GM18858 (cell line): ENCODE results near the gene NXNL2.

Source experiments
- ATAC-seq: cut with Tn5 transposase; IDR thresholded peaks from one replicate; pipeline ENCODE4 v1.9.1; 2021; ENCODE audit not compliant: unreplicated experiment

Gene NXNL2

DNA sequence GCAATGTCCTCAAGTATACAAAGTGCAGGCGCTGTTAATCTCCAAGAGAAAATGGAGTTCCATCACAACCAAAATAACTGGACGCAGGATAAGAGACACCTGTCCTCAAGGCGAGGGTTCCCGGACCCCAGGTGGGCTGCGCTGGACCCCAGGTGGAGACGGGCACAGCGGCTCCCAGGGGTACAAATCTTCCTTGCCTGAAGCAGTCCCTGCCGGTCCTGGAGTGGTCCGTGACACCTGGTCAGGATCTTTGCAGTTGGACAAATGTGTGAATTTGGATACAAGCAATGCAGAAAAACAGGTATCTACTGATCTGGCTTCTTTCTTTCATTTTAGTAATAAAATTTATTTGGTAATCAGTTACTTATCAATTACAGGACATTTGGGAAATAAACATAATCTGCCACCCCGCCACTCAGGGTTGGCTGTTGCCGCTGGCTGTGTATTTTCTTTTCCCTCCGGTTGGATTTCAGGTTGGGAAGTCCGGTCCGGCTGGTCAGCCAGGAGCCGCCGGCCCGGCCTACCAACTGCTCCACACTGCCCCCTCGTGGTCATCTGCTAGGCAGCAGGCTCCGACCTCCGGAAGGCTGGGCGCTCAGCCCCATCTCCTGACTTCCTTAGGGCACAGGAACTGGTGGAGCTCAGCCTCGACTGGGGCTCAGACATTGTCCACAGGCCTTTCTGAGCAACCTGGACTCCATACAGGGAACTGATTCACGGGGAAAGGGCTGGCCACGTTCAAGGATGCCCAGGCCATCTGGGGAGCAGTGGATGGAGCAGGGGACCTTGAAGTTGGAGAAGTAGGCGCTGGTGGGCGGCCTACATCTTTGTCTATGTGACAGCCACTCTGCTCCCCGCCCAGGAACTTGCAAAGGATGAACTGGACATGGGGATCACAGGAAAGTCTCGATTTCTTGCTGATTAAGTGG lies 43.4 kb downstream of the NXNL2 start:
- peak; percentile 68 for ATAC-seq

DNA sequence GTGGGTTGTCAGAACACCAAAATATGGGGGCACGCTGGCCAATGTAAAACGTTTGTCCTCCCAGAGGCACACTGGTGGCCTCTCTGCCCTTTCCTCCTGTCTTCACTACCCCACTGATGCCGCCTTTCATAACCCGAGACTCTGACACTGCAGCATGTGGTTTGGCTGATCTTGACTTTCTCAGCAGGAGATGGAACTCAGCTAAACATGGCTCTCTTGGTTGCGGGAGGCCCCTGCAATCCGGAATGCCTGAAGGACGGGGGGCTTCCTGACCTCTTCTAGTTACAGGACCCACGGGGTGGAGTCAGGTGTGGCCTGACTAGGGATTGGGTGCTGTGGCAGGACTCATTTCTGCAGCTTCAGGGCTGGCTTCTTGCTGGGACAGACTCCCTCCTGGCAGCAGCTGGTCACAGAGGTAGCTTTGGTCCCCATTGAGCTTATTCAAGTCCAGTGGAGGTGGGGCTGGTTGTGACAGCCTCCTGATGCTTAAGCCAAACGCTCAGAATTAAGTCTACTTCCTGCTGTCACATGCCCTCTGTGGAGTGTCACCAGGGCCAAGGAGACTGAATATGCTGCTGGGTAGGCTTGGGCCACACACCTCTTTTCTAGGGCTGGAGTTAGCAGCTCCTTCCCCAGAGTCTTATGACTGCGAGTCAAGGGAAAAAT lies 44.2 kb downstream of the NXNL2 start:
- ATAC-seq = no peak

DNA sequence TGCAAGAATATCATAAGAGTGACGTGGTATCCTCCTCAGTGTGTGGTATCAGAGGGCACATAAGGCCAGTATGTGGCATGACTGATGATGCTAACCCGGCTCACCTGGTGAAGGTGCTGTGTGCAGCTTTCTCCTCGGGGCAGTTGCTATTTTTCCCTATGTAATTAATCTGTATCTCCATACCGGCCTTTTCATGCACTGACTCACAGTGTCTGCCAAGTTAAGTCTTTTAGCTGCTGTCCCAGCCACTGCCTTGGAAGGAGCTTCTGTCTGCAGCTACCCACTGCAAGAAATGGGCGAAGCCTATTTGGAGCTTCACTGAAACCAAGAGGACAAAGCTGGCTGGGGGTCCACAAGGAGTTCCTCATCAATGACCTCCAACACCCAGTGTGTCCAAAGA lies 46.0 kb downstream of the NXNL2 start:
- no peak for ATAC-seq

DNA sequence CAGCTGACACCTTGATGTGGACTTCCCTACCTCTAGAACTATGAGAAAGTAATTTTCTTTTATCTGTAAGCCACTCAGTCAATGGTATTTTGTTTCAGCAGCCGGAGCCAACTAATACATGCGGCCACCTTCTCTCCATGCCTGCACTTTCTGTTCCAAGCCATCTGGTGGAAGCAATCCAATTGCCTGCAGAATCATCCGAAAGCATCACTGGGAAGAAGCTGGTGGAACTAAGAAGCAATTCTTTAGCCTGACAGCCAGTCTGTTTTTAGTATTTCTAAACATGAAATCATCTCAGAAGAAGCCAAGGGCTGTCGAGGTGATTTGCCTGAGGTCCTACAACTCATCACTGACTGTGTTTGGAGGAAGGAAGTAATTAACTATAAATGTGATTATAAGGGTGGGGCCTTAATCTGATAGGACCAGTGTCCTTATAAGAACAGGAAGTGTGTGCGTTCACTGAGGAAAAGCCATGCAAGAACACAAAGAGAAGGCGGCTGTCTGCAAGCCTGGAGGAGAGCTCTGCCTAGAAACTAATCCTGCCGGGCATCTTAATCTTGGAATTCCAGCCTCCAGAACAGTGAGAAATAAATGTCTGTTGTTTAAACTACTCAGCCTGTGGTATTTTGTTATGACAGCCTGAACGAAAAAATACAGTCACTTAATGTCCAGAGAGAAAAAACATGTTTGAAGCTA lies 49.1 kb downstream of the NXNL2 start:
- no peak for ATAC-seq

DNA sequence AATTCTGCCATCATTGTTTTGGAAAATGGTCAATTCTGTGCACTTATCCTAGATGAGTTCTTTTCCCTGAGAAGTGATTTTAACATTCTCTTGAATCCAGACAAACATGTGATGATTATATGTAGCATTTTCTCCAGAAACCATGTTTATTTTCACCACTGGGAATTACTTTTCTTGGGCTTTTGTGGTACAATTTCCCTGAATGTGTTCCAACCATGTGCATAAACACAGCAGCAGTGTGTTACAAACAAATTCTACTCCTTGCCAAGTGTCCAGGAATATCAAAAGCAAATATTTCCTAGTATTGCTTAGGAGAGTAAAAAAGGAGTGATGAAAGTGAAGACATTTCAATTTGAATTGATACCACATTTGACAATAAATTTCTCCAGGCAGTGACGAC lies 50.4 kb downstream of the NXNL2 start:
- no peak for ATAC-seq

DNA sequence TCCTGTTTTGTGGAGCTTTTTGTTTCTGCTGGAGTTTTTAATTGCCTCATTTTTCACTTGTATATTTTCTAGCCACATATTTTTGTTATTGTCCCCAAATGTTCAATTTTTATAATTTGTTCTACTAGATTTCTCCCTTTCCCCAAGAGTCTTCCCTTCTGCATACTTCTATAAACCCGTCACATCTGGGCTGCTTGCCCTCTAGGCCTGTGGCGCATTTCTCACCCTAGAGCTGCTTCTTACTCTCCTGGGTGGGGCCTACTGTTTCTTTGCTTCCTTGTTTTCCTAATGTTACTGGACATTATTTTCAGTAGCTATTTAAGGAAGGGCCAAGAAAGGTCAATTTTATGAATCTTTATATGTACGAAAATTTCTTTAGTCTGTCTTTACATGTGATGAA lies 51.5 kb downstream of the NXNL2 start:
- ATAC-seq = no peak

DNA sequence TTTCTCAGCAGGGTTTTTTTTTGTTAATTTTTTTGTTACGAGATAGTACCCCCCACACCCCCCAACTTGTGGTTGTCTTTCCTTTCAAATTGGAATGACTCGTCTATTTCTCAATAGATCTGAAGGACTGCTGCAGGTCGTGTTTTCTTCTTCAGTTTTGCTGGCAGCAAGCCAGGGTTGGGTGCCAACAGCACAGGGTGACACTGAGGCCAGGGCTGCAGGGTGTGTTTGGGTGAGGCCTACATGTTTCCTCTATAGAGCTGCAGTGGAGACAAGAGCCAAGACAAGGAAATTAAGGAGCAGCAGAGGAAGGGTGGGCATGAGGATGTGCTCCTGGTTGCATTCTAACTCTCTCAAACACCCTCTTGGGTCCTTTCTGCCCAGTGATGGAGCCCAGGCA lies 52.2 kb downstream of the NXNL2 start:
- no peak for ATAC-seq

DNA sequence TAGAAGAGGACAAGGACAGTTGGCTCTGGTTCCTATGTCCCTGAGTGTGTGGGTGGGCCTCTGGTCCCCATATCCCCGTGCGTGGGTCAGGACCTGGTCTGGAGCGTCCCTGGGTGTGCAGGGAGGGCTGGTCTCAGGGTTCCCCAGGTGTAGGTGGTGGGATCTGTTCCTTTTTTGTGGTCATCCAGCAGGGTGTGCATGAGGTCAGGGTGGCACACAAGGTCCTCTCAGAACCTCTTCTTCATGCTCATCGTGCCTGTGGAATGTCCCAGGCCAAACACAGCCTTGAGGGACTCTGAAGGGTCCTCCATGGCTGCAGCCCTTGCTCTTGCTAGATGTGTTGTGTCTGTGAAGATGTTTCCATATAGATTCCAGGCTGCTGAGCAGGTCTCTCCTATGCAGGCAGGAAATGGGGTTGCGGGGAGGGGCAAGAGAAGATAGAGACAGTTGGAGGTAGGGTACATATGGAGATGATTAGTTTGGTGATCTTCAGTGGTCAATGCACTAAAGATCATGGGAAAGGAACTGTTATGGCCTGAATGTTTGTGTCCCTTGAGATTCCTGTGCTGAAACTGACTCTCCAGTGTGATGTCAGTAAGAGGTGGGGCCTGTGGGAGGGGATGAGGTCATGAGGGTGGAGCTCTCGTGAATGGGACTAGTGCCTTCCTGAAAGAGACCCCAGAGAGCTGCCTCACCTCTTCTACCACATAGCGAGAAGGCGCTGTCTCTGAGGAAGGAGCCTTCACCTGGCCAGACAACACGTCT lies 53.1 kb downstream of the NXNL2 start:
- no peak for ATAC-seq

DNA sequence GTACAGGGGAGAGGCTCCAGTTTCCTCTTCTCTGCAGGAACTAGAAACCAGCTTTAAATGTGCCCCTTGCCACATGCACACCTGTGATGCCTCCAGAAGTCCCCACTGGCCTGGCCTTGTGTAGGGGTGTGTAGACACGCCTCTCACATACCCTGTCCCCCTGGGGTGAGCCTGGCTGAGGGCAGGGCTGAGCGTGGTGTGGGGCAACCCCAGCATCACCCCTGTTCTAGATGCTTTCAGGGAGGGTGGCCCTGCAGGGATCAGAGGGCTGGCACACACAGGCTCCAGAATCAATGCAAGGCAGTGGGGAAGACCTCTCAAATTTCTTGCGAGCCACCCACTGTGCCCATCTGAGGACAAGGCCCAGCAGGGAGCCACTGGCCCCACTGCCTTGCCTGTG lies 54.7 kb downstream of the NXNL2 start:
- ATAC-seq = no peak

DNA sequence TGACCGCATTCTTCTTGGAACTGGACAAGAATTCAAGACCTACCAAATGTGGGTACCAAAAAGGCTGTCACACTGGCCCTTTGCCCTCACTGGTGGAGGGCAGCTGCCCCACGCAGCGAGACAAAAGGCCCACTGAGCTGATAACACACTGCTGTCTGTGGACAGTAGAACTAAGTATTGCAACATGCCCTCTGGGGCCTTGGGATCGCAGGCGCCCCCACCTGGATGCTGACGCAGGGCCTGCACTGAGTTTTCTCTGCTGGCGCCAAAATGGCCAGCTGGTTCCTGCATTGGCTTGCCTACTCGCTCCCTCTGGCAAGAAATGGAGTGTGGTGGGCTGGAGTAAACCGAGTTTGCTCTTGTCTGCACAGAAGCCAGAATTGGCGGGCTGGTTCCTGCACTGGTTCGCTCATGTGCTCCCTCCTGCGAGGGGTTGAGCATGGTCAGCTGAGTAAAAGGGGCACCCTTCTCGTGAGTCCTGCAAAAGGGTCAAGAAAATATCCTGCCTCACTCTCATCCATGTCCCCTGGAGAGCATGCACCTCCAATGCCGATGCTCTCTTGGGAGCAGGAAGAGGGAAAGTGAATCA lies 55.7 kb downstream of the NXNL2 start:
- ATAC-seq = no peak

DNA sequence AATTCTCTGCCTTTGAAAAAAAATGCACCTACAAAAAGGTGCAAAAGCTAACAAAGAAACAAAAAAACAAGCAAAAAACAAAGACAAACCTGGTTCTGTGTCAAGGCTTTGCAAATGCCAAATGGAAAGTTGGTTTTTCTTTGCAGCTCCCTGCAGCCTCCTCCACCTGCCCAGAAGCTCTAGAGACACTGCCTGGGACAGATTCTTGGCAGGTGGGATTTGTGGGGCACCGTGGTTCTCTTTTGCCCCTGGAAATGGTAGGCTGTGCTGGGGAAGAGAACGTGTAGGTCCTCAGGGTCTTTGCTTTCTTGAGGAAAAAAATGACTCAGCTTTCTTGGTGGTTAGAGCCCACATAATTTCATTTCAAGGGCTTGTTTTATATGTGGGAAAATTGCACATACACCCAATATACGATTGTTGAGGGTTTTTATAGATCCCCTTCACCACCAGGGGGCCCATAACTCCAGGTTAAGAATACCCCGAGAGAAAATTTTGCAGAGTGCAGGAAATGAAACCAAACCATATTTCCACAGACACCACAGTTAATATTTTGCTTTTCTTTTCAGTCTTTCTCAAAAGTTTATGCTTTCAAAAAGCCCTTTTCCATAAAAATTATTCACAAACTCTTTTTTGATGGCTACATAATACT lies 58.7 kb downstream of the NXNL2 start:
- peak; percentile 77 for ATAC-seq
